Mesenchymal stem cell (in vitro differentiated cells and primary cell): ENCODE data around the gene EEF1A2.
A peak's percentile ranks its signal among the peaks of the same experiment; 100 is the strongest.

Source experiments
- DNase-seq: peaks from one replicate; pipeline ENCODE4 v3.0.0-alpha.2; 2013
- H2AFZ ChIP-seq: one replicate; pipeline ENCODE4 v1.6.1; 2013; ENCODE audit warnings: low read depth, mild to moderate bottlenecking, control low read depth, inconsistent platforms, low read length, moderate library complexity
- H2AK5ac ChIP-seq: 2 replicates; pipeline ENCODE4 v1.6.1; 2013; ENCODE audit warnings: low read length, moderate library complexity, mild to moderate bottlenecking, inconsistent platforms; ENCODE audit not compliant: severe bottlenecking
- H2BK120ac ChIP-seq: one replicate; pipeline ENCODE4 v1.6.1; 2013; ENCODE audit warnings: low read depth, mild to moderate bottlenecking, inconsistent platforms, low read length, moderate library complexity
- H2BK12ac ChIP-seq, 2 experiments: one replicate each; pipeline ENCODE4 v1.6.1; 2013; ENCODE audit warnings: inconsistent platforms in 2 of 2, low read length in 2 of 2, mild to moderate bottlenecking in 2 of 2, moderate library complexity in 2 of 2, control low read depth in 1 of 2
- H2BK15ac ChIP-seq: one replicate; pipeline ENCODE4 v1.6.1; 2013; ENCODE audit warnings: mild to moderate bottlenecking, low read depth, inconsistent platforms; ENCODE audit not compliant: poor library complexity, severe bottlenecking
- H2BK5ac ChIP-seq: 2 replicates; pipeline ENCODE4 v1.6.1; 2013; ENCODE audit warnings: low read depth, mild to moderate bottlenecking, low read length, control low read depth, inconsistent platforms; ENCODE audit not compliant: poor library complexity, severe bottlenecking
- H3K14ac ChIP-seq, 2 experiments: one replicate each; pipeline ENCODE4 v1.6.1; 2013; ENCODE audit warnings: inconsistent platforms in 2 of 2, low read length in 2 of 2, control low read depth in 1 of 2, mild to moderate bottlenecking in 1 of 2, moderate library complexity in 1 of 2
- H3K18ac ChIP-seq, 2 experiments: one replicate each; pipeline ENCODE4 v1.6.1; 2013; ENCODE audit warnings: inconsistent platforms in 2 of 2, low read length in 2 of 2, control low read depth in 1 of 2, low read depth in 1 of 2, mild to moderate bottlenecking in 1 of 2
- H3K23ac ChIP-seq, 2 experiments: one replicate each; pipeline ENCODE4 v1.6.1; 2013; ENCODE audit warnings: inconsistent platforms in 2 of 2, low read length in 2 of 2, mild to moderate bottlenecking in 2 of 2, moderate library complexity in 2 of 2, control low read depth in 1 of 2
- H3K27ac ChIP-seq: 2 replicates; pipeline ENCODE4 v1.5.1; 2013; ENCODE audit warnings: mild to moderate bottlenecking, moderate library complexity, low read length, control low read depth, inconsistent platforms; ENCODE audit not compliant: poor library complexity, severe bottlenecking
- H3K27me3 ChIP-seq, 2 experiments: 2 replicates each; pipeline versions ENCODE4 v1.6.1 to v1.7.0; 2013; ENCODE audit warnings: low read length in 2 of 2, mild to moderate bottlenecking in 2 of 2, moderate library complexity in 2 of 2, control low read depth in 1 of 2, inconsistent platforms in 1 of 2; ENCODE audit not compliant: control insufficient read depth in 1 of 2, insufficient read depth in 1 of 2
- H3K36me3 ChIP-seq, 2 experiments: 2 replicates each; pipeline versions ENCODE4 v1.6.1 to v1.7.0; 2013; ENCODE audit warnings: low read length in 2 of 2, control low read depth in 1 of 2, inconsistent platforms in 1 of 2, low read depth in 1 of 2, mild to moderate bottlenecking in 1 of 2; ENCODE audit not compliant: insufficient read depth in 2 of 2, control insufficient read depth in 1 of 2
- H3K4ac ChIP-seq, 2 experiments: one replicate each; pipeline ENCODE4 v1.6.1; 2013; ENCODE audit warnings: inconsistent platforms in 2 of 2, low read length in 2 of 2, mild to moderate bottlenecking in 2 of 2, moderate library complexity in 2 of 2, control low read depth in 1 of 2, low read depth in 1 of 2
- H3K4me1 ChIP-seq: 2 replicates; pipeline ENCODE4 v1.6.1; 2013; ENCODE audit warnings: low read depth, low read length, control low read depth; ENCODE audit not compliant: control insufficient read depth, insufficient read depth
- H3K4me2 ChIP-seq: 2 replicates; pipeline ENCODE4 v1.6.1; 2013; ENCODE audit warnings: low read length, mild to moderate bottlenecking, inconsistent platforms; ENCODE audit not compliant: poor library complexity, severe bottlenecking
- H3K4me3 ChIP-seq, 2 experiments: 2 replicates each; pipeline versions ENCODE4 v1.5.1 to v1.7.0; 2013; ENCODE audit warnings: low read length in 2 of 2, mild to moderate bottlenecking in 2 of 2, control low read depth in 1 of 2, low read depth in 1 of 2; ENCODE audit not compliant: insufficient read depth in 1 of 2
- H3K79me1 ChIP-seq: replicated peaks from 2 replicates; pipeline ENCODE4 v1.6.1; 2013; ENCODE audit warnings: mild to moderate bottlenecking, control low read depth, low read length, inconsistent platforms; ENCODE audit not compliant: poor library complexity, severe bottlenecking
- H3K9ac ChIP-seq: 2 replicates; pipeline ENCODE4 v1.7.0; 2013; ENCODE audit warnings: mild to moderate bottlenecking, low read length, moderate library complexity
- H3K9me3 ChIP-seq: 2 replicates; pipeline ENCODE4 v1.7.0; 2013; ENCODE audit warnings: mild to moderate bottlenecking, low read length; ENCODE audit not compliant: control insufficient read depth
- H4K8ac ChIP-seq: one replicate; pipeline ENCODE4 v1.6.1; 2013; ENCODE audit warnings: inconsistent platforms, mild to moderate bottlenecking, low read length, moderate library complexity
- H4K91ac ChIP-seq: one replicate; pipeline ENCODE4 v1.6.1; 2013; ENCODE audit warnings: mild to moderate bottlenecking, low read length, inconsistent platforms
- WGBS: methylation state at CpG from one replicate; pipeline ENCODE4 v1.1.7; 2013; ENCODE audit warnings: mixed read lengths; 5-methylcytosine and 5-hydroxymethylcytosine counted together

EEF1A2 gene

GRCh38 chr20:63541371-63541770, 42.5 kb upstream of the EEF1A2 start:
- Histone ChIP-seq H4K8ac (no peak overlapping the region), H3K23ac (no peak overlapping the region), H2BK5ac (no peak overlapping the region), H3K18ac (no peak overlapping the region), H2BK15ac (no peak overlapping the region), H2AK5ac (no peak overlapping the region), H2AFZ (no peak overlapping the region), H3K27ac (no peak overlapping the region), H3K9me3 (no peaks in the 10 kb centered on the region), H3K4me3 (no peak overlapping the region), H3K4ac (no peak overlapping the region), H3K79me1 (no peaks in the 10 kb centered on the region), H2BK12ac (no peak overlapping the region), H4K91ac (no peak overlapping the region), H3K4me1 (peaks cover 34% of the 10 kb centered on the region), H3K9ac (no peak overlapping the region), H2BK120ac (no peak overlapping the region), H3K14ac (no peak overlapping the region), H3K36me3 (no peaks in the 10 kb centered on the region), H3K27me3 (peaks cover 0 to 65% of the 10 kb centered on the region in 2 experiments), H3K4me2 (no peak overlapping the region)
- WGBS: 91% methylated on average over 27 of the region's 28 CpGs
- no peak for DNase-seq

DNA sequence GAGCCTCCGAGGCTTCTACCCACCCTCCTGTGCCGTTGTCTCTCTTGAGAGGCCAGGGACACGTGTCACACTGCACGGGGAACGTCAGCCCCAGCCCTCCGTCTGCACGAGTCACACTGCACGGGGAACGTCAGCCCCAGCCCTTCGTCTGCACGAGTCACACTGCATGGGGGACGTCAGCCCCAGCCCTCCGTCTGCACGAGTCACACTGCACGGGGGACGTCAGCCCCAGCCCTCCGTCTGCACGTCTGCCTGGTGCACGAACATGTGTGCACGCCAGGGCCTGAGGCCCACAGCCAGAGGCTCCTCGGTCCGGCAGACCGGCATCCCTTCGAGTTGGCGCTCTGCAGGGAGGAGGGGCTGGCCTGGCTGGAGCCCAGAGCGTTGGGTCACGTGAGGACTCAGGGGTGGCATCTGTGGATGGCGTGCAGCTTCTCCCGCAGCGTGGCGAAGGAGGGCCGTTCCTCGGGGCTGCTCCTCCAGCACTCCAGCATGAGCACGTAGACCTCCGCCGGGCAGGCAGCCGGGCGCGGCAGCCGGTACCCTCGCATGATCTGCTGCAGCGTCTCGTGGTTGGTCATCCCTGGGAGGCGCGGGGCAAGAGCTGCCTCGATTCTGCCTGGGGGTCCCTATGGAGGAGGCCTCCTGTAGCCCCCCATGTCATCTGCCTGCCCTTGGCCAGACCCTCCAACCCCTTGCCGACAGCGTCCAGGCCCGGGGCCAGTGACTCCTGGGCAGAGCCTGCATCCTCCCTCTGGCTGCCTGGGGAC, 41.7 kb upstream of the EEF1A2 start:
- Histone ChIP-seq H3K4ac (no peak overlapping the region), H3K4me1 (peaks cover 38% of the 10 kb centered on the region), H2BK5ac (no peak overlapping the region), H3K27me3 (peaks cover 0 to 60% of the 10 kb centered on the region in 2 experiments), H3K14ac (no peak overlapping the region), H3K27ac (no peak overlapping the region), H3K23ac (no peak overlapping the region), H3K18ac (no peak overlapping the region), H4K8ac (no peak overlapping the region), H2AK5ac (no peak overlapping the region), H4K91ac (peak overlapping the region; percentile 22), H3K4me3 (no peak overlapping the region), H3K36me3 (no peaks in the 10 kb centered on the region), H2BK120ac (no peak overlapping the region), H2BK15ac (no peak overlapping the region), H3K9ac (no peak overlapping the region), H3K9me3 (no peaks in the 10 kb centered on the region), H2AFZ (peak overlapping the region; percentile 19), H2BK12ac (peak overlapping the region in 1 of 2 experiments; percentile 24), H3K4me2 (no peak overlapping the region), H3K79me1 (no peaks in the 10 kb centered on the region)
- WGBS: 68% methylated on average over 49 of the region's 49 CpGs
- DNase-seq: peak; percentile 50

DNA sequence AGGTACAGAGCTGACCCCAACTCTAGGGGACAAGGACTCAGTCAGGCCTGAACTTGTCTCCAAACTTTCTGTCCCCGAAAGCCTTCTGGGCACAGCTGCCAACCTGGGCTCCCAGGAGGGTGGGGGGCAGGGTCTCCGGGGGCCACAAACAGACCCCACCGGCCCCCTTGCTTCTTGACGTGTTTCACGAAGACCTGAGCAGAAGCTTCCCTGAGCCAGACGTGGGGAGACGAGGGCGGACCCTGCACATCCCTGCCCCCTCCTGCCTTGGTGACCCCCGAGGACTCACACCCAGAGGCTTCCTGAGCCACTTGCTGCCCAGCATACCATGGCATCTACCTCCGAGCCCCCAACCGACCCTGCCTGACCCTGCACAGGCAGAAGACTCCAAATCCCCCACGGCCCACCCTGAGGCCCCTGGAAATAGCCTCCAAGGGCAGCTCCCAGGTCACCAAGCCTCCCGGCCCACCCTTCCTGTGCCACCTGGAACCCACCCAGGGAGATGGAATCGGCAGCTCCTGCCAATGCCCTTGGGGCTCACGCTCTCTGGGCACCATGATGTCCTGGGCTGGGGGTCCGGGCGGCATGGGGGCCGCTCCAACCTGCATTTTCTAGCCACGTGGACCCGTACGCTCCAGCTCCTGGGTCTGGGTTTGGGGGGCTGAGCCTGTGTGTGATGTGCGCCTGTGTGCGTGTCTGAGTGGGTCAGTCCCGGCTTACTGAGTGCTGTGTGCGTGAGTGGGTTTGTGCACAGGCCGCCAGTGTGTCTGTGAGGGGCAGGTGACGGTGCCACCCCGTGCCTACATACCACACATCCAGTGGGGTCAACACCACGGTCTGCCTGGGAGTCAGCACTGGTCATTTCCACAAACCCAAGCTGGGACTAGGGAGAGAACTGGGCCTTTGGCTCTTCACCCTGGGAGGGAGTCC, 40.8 kb upstream of the EEF1A2 start:
- Histone ChIP-seq H3K36me3 (no peaks in the 10 kb centered on the region), H3K4me2 (no peak overlapping the region), H3K79me1 (no peaks in the 10 kb centered on the region), H3K18ac (no peak overlapping the region), H2BK5ac (no peak overlapping the region), H2AK5ac (no peak overlapping the region), H3K4me1 (peaks cover 45% of the 10 kb centered on the region), H3K23ac (no peak overlapping the region), H2AFZ (no peak overlapping the region), H3K27ac (no peak overlapping the region), H4K8ac (no peak overlapping the region), H3K9me3 (no peaks in the 10 kb centered on the region), H4K91ac (no peak overlapping the region), H3K14ac (no peak overlapping the region), H2BK15ac (peak overlapping the region; percentile 12), H3K4ac (no peak overlapping the region), H3K4me3 (no peak overlapping the region), H3K9ac (no peak overlapping the region), H2BK12ac (no peak overlapping the region), H2BK120ac (no peak overlapping the region), H3K27me3 (peaks cover 0 to 60% of the 10 kb centered on the region in 2 experiments)
- DNase-seq: no peak
- WGBS: 92% methylated on average over 29 of the region's 29 CpGs

- Histone ChIP-seq H3K79me1 (no peaks in the 10 kb centered on the region), H3K9me3 (no peaks in the 10 kb centered on the region), H2BK12ac (no peak overlapping the region), H3K36me3 (no peaks in the 10 kb centered on the region), H3K4me1 (peaks cover 48% of the 10 kb centered on the region), H3K14ac (no peak overlapping the region), H3K18ac (no peak overlapping the region), H2AK5ac (no peak overlapping the region), H3K4me2 (no peak overlapping the region), H2BK5ac (no peak overlapping the region), H3K9ac (no peak overlapping the region), H3K27ac (no peak overlapping the region), H2AFZ (no peak overlapping the region), H4K8ac (no peak overlapping the region), H3K27me3 (peaks cover 0 to 60% of the 10 kb centered on the region in 2 experiments), H3K23ac (no peak overlapping the region), H4K91ac (no peak overlapping the region), H2BK120ac (no peak overlapping the region), H3K4ac (no peak overlapping the region), H3K4me3 (no peak overlapping the region), H2BK15ac (no peak overlapping the region)
- no peak for DNase-seq
- WGBS: 92% methylated on average over 12 of the region's 12 CpGs
These were observed 40.2 kb upstream of the EEF1A2 start for GRCh38 chr20:63539092-63539430.
